ENCODE data around the gene MBTPS1.
"Not testable (repeated sequence)": the region's sequence is repeated elsewhere in the genome, so short reads cannot be mapped to it uniquely, and the experiment has no call there.

The MBTPS1 gene

GRCh38 chr16:84137287-84137686 is 20.5 kb upstream of the MBTPS1 start:
- FAIRE-seq (no peak), DNase-seq (ENCODE audit: low spot score) (no peak)

DNA sequence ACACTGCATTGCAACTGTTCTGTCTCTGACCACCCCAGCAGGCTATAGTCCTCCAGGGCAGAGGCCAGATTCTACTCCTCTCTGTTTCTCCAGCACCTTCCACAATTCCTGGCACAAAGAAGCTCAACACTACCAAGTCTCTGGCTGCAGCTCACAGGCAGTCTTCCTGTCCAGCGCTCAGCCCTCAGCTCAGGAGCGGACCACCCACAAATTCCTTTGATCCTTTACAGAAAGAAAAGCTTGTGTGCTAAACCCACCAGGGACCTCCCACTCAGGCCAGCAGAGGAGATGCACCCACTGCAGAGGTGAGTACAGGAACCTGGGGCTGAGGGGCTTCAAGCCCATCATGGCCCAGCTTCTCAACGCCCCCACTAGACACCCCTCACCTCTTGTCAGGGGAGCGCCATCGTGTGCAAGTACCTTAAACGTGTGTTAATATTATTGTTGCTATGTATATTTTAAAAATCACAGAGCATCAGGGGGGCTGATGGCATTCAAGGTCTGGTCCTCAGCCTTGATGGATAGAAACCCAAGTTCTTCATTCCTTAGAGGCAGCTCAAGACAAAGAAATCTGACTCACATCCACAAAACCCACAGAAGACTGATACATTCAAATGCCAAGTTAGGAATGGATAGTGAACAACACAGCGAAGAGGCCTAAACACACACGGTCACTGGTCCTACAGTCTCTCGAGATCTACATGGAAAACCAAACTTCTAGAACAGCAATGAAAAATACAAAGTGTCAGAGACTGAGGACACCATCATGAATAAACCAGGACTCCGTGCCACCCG is 19.8 kb upstream of the MBTPS1 start:
- FAIRE-seq (no peak), DNase-seq (ENCODE audit: low spot score) (no peak)

DNA sequence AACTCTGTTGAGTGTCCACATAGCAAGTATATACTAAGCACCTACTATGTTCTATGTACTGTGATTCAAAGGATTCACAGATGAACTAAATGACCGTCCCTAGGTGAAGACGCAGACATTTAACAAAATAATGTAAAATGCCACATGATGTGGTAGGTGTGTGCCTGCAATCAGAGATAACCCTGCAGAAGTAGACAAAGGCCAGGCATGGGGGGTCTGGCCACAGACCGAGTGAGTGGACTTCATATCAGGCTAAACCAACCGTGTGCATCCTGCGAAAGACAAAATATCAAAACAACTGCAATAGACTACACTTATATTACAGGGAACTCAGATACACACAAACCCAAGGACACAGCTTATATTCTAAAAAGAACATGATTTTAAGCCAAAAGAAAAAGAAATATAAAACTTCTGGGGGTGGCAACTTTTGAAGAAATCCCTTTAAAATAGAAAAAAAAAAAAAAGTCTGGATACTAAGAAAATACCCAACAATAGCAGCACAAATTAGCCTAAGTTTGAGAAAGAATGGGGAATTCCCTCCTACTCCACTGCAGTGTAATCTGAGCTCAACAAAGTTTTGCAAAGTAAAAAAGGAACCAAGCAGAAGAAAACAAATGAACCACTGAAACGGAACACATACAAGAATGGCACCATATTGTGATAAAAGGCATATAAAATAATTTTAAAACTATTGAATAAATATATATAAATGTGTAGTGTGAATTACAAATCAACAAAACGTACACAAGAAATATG is 16.0 kb upstream of the MBTPS1 start:
- DNase-seq (ENCODE audit: low spot score), result no peak
- FAIRE-seq, result no peak

GRCh38 chr16:84131117-84131516 is 14.4 kb upstream of the MBTPS1 start:
- FAIRE-seq (no peak), DNase-seq (ENCODE audit: low spot score) (no peak)

DNA sequence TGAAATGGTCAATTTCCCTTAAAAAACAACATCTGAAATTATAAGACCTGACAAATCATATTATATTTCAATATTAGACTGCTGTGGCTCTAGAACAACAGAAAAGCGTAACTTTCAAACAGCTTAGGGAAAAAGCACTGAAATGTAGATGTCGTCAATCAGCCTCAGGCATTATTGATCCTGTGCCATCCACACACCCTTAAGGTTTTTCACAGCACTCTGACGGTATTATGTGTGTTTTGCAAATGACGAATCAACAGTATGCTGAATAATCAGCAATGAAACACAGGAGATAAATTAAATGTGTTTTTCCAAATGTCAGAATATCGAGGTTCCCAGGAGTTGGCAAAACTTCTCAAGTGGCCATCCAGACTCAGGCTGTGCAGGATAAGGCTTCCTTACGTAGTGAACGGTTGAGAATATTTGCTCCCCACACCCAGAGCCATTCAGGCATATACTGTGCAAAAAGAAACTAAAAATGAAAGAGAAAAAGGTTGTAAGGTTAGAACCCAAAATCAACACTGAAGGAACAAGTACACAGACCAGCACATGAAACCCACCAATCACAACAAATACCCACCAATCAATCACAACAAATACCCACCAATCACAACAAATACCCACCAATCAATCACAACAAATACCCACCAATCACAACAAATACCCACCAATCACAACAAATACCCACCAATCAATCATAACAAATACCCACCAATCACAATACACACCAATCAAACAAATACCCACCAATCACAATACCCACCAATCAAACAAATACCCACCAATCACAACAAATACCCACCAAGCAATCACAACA is 7.7 kb upstream of the MBTPS1 start:
- DNase-seq (ENCODE audit: low spot score) (no peak), FAIRE-seq (no peak)

GRCh38 chr16:84121007-84121406 is 4.3 kb upstream of the MBTPS1 start:
- FAIRE-seq, result no peak
- no peak for DNase-seq (ENCODE audit: low spot score)

DNA sequence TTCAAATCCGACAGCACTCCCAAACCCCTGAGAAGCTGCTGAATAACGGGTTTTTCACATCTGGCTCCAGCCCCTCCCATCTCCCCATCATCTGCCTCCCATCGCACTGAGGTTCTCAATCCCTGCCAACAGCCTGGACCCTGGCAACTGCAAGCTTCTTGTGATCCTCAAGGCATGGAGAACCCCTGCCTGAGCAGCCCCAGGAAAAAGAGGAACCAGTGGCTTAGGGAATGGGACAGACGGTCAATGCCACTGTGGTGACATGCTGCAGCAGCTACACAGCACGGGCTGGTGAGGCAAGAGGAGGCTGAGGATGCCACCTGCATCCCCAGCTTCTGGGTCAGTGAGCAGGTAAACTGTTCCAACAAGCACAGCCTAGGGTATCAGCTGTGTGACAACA is 3.3 kb upstream of the MBTPS1 start:
- DNase-seq (ENCODE audit: low spot score) (no peak), FAIRE-seq (no peak)

DNA sequence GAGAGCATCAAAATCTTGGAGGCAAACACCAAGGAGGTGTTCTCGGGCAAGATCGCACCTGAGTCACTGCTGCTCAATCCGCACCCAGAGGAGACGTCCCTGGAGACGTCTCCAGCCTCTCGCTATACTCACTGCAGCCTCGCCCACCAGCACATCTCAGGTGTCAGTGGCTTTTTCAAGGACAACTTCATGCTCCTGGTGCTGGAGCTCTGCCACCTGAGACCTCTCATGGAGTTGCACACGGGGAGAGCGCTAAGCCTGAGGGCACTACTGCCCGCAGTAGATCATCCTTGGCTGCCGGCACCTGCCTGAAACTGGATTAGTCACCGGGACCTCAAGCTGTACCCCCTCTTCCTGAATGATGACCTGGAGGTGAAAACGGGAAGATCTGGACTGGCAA is 2.6 kb upstream of the MBTPS1 start:
- no peak for DNase-seq (ENCODE audit: low spot score)
- no peak for FAIRE-seq

DNA sequence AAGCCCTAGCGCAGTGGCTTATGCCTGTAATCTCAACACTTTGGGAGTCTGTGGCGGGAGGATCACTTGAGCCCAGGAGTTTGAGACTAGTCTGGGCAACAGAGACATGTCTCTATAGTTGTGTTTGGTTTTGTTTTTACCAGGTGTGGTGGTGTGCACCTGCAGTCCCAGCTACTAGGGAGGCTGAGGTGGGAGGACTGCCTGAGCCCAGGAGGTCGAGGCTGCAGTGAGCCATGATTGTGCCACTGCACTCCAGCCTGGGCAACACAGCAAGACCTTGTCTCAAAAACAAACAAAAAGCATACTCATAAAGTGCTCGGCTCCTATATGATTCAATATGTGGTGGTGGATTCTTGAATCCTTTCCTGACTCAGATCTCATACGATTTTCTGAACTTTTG is 1.6 kb upstream of the MBTPS1 start:
- FAIRE-seq; DNase-seq (ENCODE audit: low spot score): not testable (repeated sequence)

- DNase-seq (ENCODE audit: low spot score) (no peak), FAIRE-seq (no peak)
Measured at GRCh38 chr16:84117494-84117843, 727 bp upstream of the MBTPS1 start.

GRCh38 chr16:84115919-84116719 is 623 bp downstream of the MBTPS1 start:
- DNase-seq (ENCODE audit: low spot score), result peak; percentile 20
- no peak for FAIRE-seq

- not testable (repeated sequence) for DNase-seq (ENCODE audit: low spot score); FAIRE-seq
Measured at GRCh38 chr16:84111949-84112348, 4.8 kb downstream of the MBTPS1 start.

- FAIRE-seq, result no peak
- DNase-seq (ENCODE audit: low spot score), result no peak
Measured at GRCh38 chr16:84111525-84111924, 5.2 kb downstream of the MBTPS1 start.

- FAIRE-seq (no peak), DNase-seq (ENCODE audit: low spot score) (no peak)
Measured at GRCh38 chr16:84110527-84110926, 6.2 kb downstream of the MBTPS1 start.

DNA sequence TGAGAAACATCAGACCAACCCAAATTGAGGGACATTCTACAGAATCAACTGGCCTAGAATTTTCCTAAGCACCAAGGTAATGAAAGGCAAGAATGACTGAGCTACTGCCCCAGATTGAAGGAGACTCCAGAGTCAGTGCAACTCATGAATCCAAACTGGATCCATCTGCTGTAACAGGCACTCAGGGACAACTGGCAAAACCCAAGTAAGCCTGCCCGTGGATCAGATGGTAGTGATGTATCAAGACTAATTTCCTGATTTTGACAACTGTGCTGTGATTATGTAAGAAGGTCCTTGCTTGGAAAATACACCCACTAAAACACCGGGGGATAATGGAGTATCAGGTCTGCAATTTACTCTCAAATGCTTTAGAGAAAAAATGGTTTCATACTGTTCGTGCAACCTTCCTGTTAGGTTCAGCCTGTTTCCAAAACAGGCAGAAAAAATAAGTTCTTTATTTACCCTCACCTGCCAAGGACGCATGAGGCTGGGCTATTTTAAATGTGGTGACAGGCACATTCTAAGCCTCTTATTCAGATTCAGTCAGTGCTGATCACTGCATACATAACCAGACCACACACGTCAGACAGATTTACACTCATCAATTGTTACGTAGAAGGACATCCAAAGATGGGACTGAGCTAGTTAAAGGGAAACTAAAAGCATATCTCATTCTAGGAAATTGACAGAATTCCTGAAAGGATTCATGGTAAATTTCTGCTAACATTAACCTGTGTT is 7.0 kb downstream of the MBTPS1 start:
- DNase-seq (ENCODE audit: low spot score) (no peak), FAIRE-seq (no peak)

GRCh38 chr16:84107921-84108320 is 8.8 kb downstream of the MBTPS1 start:
- FAIRE-seq (no peak), DNase-seq (ENCODE audit: low spot score) (no peak)

GRCh38 chr16:84105948-84106740 is 10.6 kb downstream of the MBTPS1 start:
- DNase-seq (ENCODE audit: low spot score) (no peak), FAIRE-seq (no peak)

DNA sequence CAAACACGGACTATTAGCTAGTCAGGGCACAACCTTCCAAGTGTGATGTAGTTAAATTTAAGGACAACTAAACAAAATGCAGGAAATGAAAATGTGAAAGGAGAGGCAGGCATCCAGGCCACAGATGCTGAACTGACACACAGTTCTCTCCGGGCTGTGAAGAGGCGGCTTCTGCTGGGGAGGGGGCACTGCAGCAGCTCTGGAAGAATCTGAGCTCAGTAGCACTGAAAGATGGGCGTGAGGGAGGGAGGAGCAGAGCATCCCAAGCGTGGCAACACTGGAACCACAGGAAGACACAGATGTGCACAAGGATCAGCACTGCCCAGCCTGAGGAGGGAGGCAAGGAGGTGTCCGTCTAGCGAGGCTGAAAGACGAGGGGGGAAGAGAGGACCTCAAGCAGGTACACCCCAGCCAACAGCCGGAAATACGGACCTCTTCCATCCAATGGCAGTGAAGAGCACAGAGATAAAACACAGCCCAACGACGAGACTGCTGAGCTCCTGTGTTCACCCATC is 11.4 kb downstream of the MBTPS1 start:
- no peak for DNase-seq (ENCODE audit: low spot score)
- FAIRE-seq, result no peak

DNA sequence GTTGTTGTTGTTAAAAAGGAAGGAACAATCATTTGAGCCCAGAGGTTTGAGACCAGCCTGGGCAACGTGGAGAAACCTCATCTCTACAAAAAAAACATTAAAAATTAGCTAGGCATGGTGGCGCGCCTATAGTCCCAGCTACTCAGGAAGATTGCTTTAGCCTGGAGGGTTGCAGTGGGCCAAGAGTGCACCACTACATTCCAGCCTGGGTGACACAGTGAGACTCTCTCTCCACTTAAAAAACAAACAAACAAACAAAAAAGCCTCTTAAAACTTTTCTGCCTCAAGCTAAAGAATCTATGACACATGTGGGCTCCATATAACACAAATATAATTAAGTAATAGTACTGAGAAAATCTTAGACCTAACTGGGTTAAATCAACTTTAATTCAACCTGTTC is 12.5 kb downstream of the MBTPS1 start:
- FAIRE-seq, result no peak
- DNase-seq (ENCODE audit: low spot score), result no peak

- DNase-seq (ENCODE audit: low spot score), result no peak
- FAIRE-seq, result no peak
Measured at GRCh38 chr16:84103678-84104077, 13.1 kb downstream of the MBTPS1 start.

Measured in RCC 7860 (cell line).